Measurements from ENCODE around the gene JADE3.

JADE3 gene

GRCh38 chrX:47047989-47048388 lies 135.8 kb downstream of the JADE3 start:
- DNase-seq = no peak

- no peak for DNase-seq
Measured at GRCh38 chrX:47059142-47059874, 147.1 kb downstream of the JADE3 start.

GRCh38 chrX:47060708-47061107 lies 148.5 kb downstream of the JADE3 start:
- DNase-seq = no peak

- no peak for DNase-seq
Measured at GRCh38 chrX:47061238-47061919, 149.2 kb downstream of the JADE3 start.

GRCh38 chrX:47063179-47063578 lies 151.0 kb downstream of the JADE3 start:
- DNase-seq = no peak

- DNase-seq = no peak
Measured at GRCh38 chrX:47068214-47068613, 156.0 kb downstream of the JADE3 start.

GRCh38 chrX:47068720-47069119 lies 156.5 kb downstream of the JADE3 start:
- DNase-seq = no peak

- no peak for DNase-seq
Measured at GRCh38 chrX:47078129-47079043, 166.2 kb downstream of the JADE3 start, which contains the start of gene RGN. Gene RGN (plus strand): TSS chrX:47078443. CDS start chrX:47081145, 2,702 bp downstream.

GRCh38 chrX:47080215-47080914 lies 168.1 kb downstream of the JADE3 start:
- no peak for DNase-seq

- no peak for DNase-seq
Measured at GRCh38 chrX:47080915-47081236, 168.7 kb downstream of the JADE3 start.

- no peak for DNase-seq
Measured at GRCh38 chrX:47091149-47091775, 179.0 kb downstream of the JADE3 start.

- no peak for DNase-seq
Measured at GRCh38 chrX:47093248-47093647, 181.0 kb downstream of the JADE3 start.

- no peak for DNase-seq
Measured at GRCh38 chrX:47093860-47094259, 181.6 kb downstream of the JADE3 start.

- no peak for DNase-seq
Measured at GRCh38 chrX:47097018-47097417, 184.8 kb downstream of the JADE3 start.

- no peak for DNase-seq
Measured at GRCh38 chrX:47098338-47099094, 186.3 kb downstream of the JADE3 start.

GRCh38 chrX:47101206-47101605 lies 189.0 kb downstream of the JADE3 start:
- no peak for DNase-seq

All from stimulated activated CD4-positive, alpha-beta T cell treated with anti-CD3 and anti-CD28 coated beads, Interleukin-2, amount 100 ng/mL, for 24 hours (primary cell).